ENCODE measurements around the gene SURF1.

SURF1 gene

DNA sequence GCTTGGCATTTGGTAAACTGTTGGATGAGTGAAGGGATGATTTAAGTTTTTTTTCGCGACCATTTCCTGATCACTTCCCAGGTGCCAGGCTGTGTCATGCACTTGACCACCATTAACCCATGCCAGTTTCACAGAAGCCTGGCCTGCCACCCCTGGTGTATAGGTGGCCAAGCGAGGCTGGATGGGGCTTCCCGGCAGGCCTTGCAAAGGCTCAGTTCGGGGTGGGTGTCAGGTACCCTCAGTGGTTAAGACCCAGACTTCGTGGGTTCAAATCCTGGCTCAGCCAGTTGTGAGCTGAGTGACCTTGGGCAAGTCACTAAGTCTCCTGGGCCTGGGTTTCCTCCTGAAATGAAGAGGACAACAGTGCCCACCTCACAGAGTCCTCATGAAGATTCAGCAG lies 10.7 kb downstream of the SURF1 start:
- no peak overlapping the region for H3K4me3 ChIP-seq (ENCODE audit: control insufficient read depth, low read depth, low read length)
- TF ChIP-seq, protein P1, sequence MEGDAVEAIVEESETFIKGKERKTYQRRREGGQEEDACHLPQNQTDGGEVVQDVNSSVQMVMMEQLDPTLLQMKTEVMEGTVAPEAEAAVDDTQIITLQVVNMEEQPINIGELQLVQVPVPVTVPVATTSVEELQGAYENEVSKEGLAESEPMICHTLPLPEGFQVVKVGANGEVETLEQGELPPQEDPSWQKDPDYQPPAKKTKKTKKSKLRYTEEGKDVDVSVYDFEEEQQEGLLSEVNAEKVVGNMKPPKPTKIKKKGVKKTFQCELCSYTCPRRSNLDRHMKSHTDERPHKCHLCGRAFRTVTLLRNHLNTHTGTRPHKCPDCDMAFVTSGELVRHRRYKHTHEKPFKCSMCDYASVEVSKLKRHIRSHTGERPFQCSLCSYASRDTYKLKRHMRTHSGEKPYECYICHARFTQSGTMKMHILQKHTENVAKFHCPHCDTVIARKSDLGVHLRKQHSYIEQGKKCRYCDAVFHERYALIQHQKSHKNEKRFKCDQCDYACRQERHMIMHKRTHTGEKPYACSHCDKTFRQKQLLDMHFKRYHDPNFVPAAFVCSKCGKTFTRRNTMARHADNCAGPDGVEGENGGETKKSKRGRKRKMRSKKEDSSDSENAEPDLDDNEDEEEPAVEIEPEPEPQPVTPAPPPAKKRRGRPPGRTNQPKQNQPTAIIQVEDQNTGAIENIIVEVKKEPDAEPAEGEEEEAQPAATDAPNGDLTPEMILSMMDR (conservative IDR thresholded peaks at IDR 0.05; ENCODE audit: control insufficient read depth, insufficient read depth, low read depth, low read length), result no peak
- no peak for DNase-seq (ENCODE audit: low read depth)

DNA sequence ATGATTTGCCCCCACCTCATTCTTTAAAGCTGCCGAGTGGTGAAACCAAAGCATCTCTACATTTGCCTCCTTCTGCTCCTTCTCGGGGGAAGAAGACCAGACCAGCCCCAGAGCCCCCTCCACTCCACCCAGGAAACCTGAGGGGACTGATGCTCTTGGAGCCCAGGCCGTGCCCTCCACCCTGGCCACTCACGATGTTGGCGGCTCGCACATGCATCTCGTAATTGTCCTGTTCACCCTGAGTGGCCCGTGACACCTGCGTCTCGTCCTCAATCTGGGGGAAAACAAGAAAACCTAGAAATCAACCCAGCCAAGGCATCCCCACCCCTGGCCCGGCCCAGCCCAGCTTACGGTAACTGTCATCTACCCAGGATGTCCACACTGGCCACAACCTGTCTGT lies 11.3 kb downstream of the SURF1 start:
- no peak overlapping the region for H3K4me3 ChIP-seq (ENCODE audit: control insufficient read depth, low read depth, low read length)
- no peak for DNase-seq (ENCODE audit: low read depth)
- TF ChIP-seq, protein P1 (conservative IDR thresholded peaks at IDR 0.05; ENCODE audit: control insufficient read depth, insufficient read depth, low read depth, low read length), result no peak

DNA sequence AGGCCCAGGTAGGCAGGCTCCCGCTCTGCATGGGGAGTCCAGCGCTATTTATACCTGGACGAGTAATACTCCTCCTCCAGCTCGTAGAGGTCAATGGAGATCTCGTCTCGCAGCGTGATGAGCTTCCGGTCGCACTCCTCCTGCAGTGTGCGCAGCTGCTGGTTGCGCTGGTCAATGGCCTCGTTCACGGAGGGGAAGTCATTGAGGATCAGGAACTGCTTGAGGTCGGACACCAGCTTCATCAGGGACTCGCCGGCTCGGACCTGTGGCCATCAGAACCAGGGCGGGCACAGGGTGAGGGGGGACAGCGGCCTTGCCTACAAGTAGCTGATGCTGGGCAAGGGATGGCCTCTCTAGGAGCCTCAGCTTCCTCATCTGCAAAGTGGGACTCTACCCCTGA lies 12.2 kb downstream of the SURF1 start:
- no peak overlapping the region for H3K4me3 ChIP-seq (ENCODE audit: control insufficient read depth, low read depth, low read length)
- no peak for DNase-seq (ENCODE audit: low read depth)
- TF ChIP-seq, protein P1 (conservative IDR thresholded peaks at IDR 0.05; ENCODE audit: control insufficient read depth, insufficient read depth, low read depth, low read length), result no peak

DNA sequence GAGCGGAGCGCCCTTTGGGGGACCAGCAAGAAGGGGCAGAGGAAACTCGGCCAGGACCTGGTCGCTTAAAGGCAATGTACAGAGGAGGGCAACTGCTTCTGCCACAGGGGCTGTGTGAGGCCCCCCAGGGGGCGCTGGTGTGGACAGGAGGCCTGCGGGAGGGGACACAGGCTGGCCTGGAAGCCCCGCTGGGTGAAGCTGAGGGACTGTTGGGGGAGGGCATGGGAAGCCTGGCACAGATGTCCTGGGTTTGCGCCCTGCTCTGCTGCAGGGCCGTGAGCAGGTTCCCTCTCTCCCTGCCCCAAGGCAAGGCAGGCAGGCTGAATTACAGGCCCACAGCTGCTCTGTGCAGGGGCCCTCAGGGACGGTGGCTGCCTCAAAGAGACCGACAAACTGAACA lies 13.7 kb downstream of the SURF1 start:
- no peak for DNase-seq (ENCODE audit: low read depth)
- TF ChIP-seq, protein P1 (conservative IDR thresholded peaks at IDR 0.05; ENCODE audit: control insufficient read depth, insufficient read depth, low read depth, low read length), result peak; percentile 24
- no peak overlapping the region for H3K4me3 ChIP-seq (ENCODE audit: control insufficient read depth, low read depth, low read length)

DNA sequence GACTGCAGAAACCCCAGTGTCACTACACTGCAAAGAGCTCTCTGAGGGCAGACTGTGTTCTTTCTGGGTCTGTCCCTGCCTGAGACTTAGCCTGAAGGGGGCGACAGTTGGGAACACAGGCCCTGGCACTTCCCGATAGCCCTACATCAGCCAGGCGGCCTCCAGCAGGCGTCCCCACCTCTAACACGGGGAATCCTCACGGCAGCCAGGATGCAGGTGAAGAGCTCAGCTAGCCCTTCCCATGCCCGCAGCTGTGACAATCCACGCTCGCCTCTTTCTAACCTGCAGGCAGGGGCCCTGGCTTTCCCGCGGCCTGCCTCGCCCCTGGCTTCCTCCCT lies 14.2 kb downstream of the SURF1 start:
- TF ChIP-seq, protein P1 (conservative IDR thresholded peaks at IDR 0.05; ENCODE audit: control insufficient read depth, insufficient read depth, low read depth, low read length), result no peak
- DNase-seq (ENCODE audit: low read depth), result no peak
- H3K4me3 ChIP-seq (ENCODE audit: control insufficient read depth, low read depth, low read length), result no peak overlapping the region

DNA sequence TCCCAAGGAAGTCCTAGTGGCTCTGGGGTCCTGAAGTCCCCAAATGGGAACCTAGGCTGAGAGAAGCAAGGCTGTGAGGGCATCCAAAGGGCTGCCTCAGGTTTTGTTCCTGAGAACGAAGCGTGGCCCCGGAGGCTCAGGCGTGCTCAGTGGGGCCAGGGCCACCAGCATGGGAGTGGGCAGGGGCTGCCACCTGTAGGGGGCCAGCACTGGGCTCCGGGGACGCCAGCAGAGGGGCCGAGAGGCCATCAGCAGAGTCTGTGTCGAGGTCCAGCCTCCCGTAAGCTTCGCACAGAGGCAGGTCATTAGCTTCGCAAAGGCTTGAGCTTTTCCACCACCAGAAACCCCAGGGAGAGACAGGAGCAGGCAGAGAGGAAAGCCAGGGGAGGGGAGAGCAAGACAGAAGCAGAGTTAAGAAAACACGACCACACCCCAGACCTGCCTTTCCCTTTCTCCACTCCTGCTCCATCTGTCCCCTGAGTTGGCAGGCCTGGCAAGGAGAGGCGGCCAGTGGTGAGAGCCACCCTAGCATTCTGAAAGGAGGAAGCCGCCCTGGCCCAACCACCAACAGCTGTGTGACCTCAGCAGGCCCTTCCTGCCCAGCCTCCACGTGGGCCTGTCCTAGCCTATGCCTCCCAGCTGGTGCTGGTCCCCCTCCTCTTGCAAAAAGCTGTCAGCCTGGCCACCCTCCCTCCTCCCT lies 14.8 kb downstream of the SURF1 start:
- no peak for DNase-seq (ENCODE audit: low read depth)
- H3K4me3 ChIP-seq (ENCODE audit: control insufficient read depth, low read depth, low read length), result no peak overlapping the region

More for the DNA sequence above, 14.8 kb downstream of the SURF1 start:
- TF ChIP-seq, protein P1 (conservative IDR thresholded peaks at IDR 0.05; ENCODE audit: control insufficient read depth, insufficient read depth, low read depth, low read length), result no peak
